ENCODE data around the gene SEPTIN3. TPM values are rescaled to one million over a fixed set of nuclear protein-coding genes. Genes with fewer than 3 reads are reported as not detected.

Gene SEPTIN3
- polyA plus RNA-seq, 1 donor from 2014 or later: 167 TPM

DNA sequence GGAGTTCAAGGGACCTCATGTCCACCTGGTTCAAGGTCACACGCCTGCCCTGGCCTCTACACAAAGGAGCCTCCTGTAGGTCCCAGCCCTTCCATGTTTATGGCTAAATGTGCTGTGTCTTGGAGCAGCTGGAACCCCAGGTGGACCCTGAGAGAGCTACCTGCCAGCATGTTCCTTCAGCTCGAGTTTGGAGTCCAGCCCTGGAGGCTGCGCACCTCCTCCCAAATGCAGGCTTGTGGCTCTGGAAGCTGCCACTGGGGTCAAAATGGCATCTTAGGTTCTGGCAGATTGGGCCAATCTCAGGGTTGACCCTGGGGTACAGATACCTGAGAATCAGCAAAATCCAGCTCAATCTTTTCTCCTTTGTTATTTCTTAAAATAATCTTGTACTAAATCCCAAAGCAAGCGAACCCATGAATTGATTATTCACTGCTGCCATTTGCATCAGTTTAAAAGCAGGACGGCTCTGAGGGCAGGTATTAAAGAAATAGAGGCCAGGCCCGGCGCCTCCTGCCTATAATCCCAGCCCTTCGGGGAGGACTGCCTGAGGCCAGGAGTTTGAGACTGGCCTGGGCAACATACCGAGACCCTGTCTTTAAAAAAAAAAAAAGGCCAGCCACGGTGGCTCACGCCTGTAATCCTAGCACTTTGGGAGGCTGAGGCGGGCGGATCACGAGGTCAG lies 45.5 kb upstream of the SEPTIN3 start:
- no peak for TF ChIP-seq RAD21 (conservative IDR thresholded peaks at IDR 0.05)
- no peak for TF ChIP-seq TAF1 (IDR thresholded peaks at IDR 0.05; ENCODE audit: low read depth)
- no peak for TF ChIP-seq CTCF (IDR thresholded peaks at IDR 0.05; ENCODE audit: poor library complexity, severe bottlenecking)
- no peak for TF ChIP-seq EZH2 (IDR thresholded peaks at IDR 0.05; ENCODE audit: borderline replicate concordance, insufficient read depth, low read length, poor library complexity, severe bottlenecking)
- no peak for TF ChIP-seq SMC3 (conservative IDR thresholded peaks at IDR 0.05; ENCODE audit: poor library complexity)
- TF ChIP-seq POLR2AphosphoS5 (IDR thresholded peaks at IDR 0.05): no peak
- TF ChIP-seq MXI1 (conservative IDR thresholded peaks at IDR 0.05; ENCODE audit: poor library complexity, severe bottlenecking): no peak
- no peak for TF ChIP-seq EP300 (conservative IDR thresholded peaks at IDR 0.05; ENCODE audit: poor library complexity, severe bottlenecking)
- Histone ChIP-seq H3K27me3 (ENCODE audit: insufficient read depth, low read depth, low read length) (peaks cover 41% of the 10 kb centered on the region), H3K9me3 (ENCODE audit: low read length) (no peaks in the 10 kb centered on the region), H3K4me3 (ENCODE audit: low read length) (no peak overlapping the region), H2AFZ (ENCODE audit: low read depth, low read length) (no peak overlapping the region), H3F3A (ENCODE audit: insufficient read depth, low read length, poor library complexity, severe bottlenecking) (no peaks in the 10 kb centered on the region), H3K79me2 (replicated peaks; ENCODE audit: insufficient read depth, low read length) (no peaks in the 10 kb centered on the region), H3K27ac (ENCODE audit: low read length) (no peak overlapping the region), H3K9me2 (ENCODE audit: insufficient read depth, low read length) (no peaks in the 10 kb centered on the region), H3K4me2 (ENCODE audit: low read length) (no peak overlapping the region), H3K36me3 (ENCODE audit: insufficient read depth, low read length) (no peaks in the 10 kb centered on the region), H3K9ac (ENCODE audit: low read length) (no peak overlapping the region), H4K20me1 (ENCODE audit: insufficient read depth) (no peaks in the 10 kb centered on the region)

DNA sequence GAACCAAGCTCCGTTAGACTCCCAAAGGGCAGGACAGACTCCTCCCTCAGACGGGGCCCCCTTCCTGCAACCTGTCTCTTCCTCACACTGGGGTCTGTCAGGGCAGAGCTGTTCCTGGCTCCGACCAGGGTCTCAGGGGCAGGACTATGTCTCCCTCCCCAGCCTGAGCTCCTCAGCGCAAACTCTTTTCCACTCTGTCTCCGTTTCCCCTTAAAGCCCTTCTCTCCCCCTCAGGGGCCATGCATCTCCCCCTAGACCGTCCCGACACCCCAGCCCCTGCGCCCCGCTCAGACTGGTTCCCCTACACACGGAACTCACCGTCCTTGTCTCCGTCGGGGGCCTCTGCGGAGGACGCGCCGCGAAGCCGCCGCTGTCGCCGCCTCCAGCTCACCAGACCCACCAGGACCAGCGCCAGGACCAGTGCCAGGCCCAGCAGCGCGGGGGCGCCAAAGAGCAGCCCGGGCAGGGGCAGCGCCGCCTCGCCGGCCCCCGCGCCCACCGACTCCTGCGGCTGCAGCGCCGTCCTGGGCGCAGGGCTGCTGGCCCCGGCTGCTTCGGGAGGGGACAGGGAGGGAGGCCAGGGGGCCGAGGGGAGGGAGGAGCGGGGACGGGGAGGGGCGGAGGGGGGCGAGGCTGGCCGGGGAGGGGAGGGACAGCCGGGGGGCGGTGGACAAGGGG lies 43.3 kb upstream of the SEPTIN3 start:
- Histone ChIP-seq H2AFZ (ENCODE audit: low read depth, low read length) (no peak overlapping the region), H4K20me1 (ENCODE audit: insufficient read depth) (no peaks in the 10 kb centered on the region), H3K9ac (ENCODE audit: low read length) (no peak overlapping the region), H3K9me2 (ENCODE audit: insufficient read depth, low read length) (no peaks in the 10 kb centered on the region), H3K4me3 (ENCODE audit: low read length) (no peak overlapping the region), H3K27me3 (ENCODE audit: insufficient read depth, low read depth, low read length) (peaks cover 20% of the 10 kb centered on the region), H3F3A (ENCODE audit: insufficient read depth, low read length, poor library complexity, severe bottlenecking) (no peaks in the 10 kb centered on the region), H3K27ac (ENCODE audit: low read length) (no peak overlapping the region), H3K4me2 (ENCODE audit: low read length) (no peak overlapping the region), H3K79me2 (replicated peaks; ENCODE audit: insufficient read depth, low read length) (no peaks in the 10 kb centered on the region), H3K9me3 (ENCODE audit: low read length) (no peaks in the 10 kb centered on the region), H3K36me3 (ENCODE audit: insufficient read depth, low read length) (no peaks in the 10 kb centered on the region)
- TF ChIP-seq SMC3 (conservative IDR thresholded peaks at IDR 0.05; ENCODE audit: poor library complexity) (no peak), TAF1 (IDR thresholded peaks at IDR 0.05; ENCODE audit: low read depth) (no peak), EZH2 (IDR thresholded peaks at IDR 0.05; ENCODE audit: borderline replicate concordance, insufficient read depth, low read length, poor library complexity, severe bottlenecking) (no peak), REST (IDR thresholded peaks at IDR 0.05; ENCODE audit: borderline replicate concordance) (no peak), MXI1 (conservative IDR thresholded peaks at IDR 0.05; ENCODE audit: poor library complexity, severe bottlenecking) (no peak), POLR2AphosphoS5 (IDR thresholded peaks at IDR 0.05) (no peak), EP300 (conservative IDR thresholded peaks at IDR 0.05; ENCODE audit: poor library complexity, severe bottlenecking) (no peak), CTCF (IDR thresholded peaks at IDR 0.05; ENCODE audit: poor library complexity, severe bottlenecking) (no peak), RAD21 (conservative IDR thresholded peaks at IDR 0.05) (no peak)
